Measurements from ENCODE around the gene DNAJB12.

The DNAJB12 gene

GRCh38 chr10:72335394-72336258 is 19.1 kb downstream of the DNAJB12 start:
- no peaks in the 10 kb centered on the region for H3K9me3 ChIP-seq (replicated peaks; ENCODE audit: insufficient read depth, low read length)
- H4K20me1 ChIP-seq (ENCODE audit: insufficient read depth, low read length), result no peaks in the 10 kb centered on the region
- H3K27ac ChIP-seq (ENCODE audit: low read length), result peak overlapping the region; percentile 90
- peaks cover 35% of the 10 kb centered on the region for H3K4me1 ChIP-seq (ENCODE audit: low read length)
- peaks cover 3% of the 10 kb centered on the region; the same call in 1 of the 2 replicates for H3K79me2 ChIP-seq (ENCODE audit: low read length)
- peak overlapping the region; percentile 63 for H3K4me2 ChIP-seq (ENCODE audit: low read depth, low read length)
- H3K9ac ChIP-seq (ENCODE audit: low read length), result peak overlapping the region; percentile 75
- H3K27me3 ChIP-seq (replicated peaks; ENCODE audit: insufficient read depth, low read length), result no peaks in the 10 kb centered on the region
- H3K9me2 ChIP-seq (replicated peaks; ENCODE audit: insufficient read depth, low read length), result no peaks in the 10 kb centered on the region
- H3F3A ChIP-seq (ENCODE audit: insufficient read depth, low read length), result peaks cover 18% of the 10 kb centered on the region
- no peak for TF ChIP-seq EZH2 (optimal IDR thresholded peaks at IDR 0.05; ENCODE audit: low read depth, low read length)
- TF ChIP-seq EZH2phosphoT487 (IDR thresholded peaks at IDR 0.05; ENCODE audit: low read length), result no peak
- peak; percentile 13 for TF ChIP-seq CTCF (IDR thresholded peaks at IDR 0.05; ENCODE audit: low read length)
- 0 out of 2 replicates have a peak overlapping the region, but pooled peaks have one; percentile 26 for H2AFZ ChIP-seq (ENCODE audit: low read length)
- H3K4me3 ChIP-seq (ENCODE audit: low read length), result peak overlapping the region; percentile 35; the same call in 1 of the 2 replicates
- peak; percentile 89 for DNase-seq
- H3K36me3 ChIP-seq (replicated peaks; ENCODE audit: insufficient read depth, low read length), result no peaks in the 10 kb centered on the region; the same call in none of the 2 replicates

- Histone ChIP-seq H3K27me3 (replicated peaks; ENCODE audit: insufficient read depth, low read length) (no peaks in the 10 kb centered on the region), H3K9me3 (replicated peaks; ENCODE audit: insufficient read depth, low read length) (no peaks in the 10 kb centered on the region), H3K4me1 (ENCODE audit: low read length) (peaks cover 32% of the 10 kb centered on the region), H2AFZ (ENCODE audit: low read length) (peak overlapping the region; percentile 26; the same call in 1 of the 2 replicates), H3K79me2 (ENCODE audit: low read length) (peaks cover 3% of the 10 kb centered on the region; the same call in 1 of the 2 replicates), H3K4me2 (ENCODE audit: low read depth, low read length) (peak overlapping the region; percentile 77), H3K36me3 (replicated peaks; ENCODE audit: insufficient read depth, low read length) (no peaks in the 10 kb centered on the region; the same call in 1 of the 2 replicates), H3K9ac (ENCODE audit: low read length) (peak overlapping the region; percentile 75), H3K27ac (ENCODE audit: low read length) (peak overlapping the region; percentile 90), H3K4me3 (ENCODE audit: low read length) (peak overlapping the region; percentile 35; the same call in 1 of the 2 replicates), H3F3A (ENCODE audit: insufficient read depth, low read length) (peaks cover 18% of the 10 kb centered on the region), H4K20me1 (ENCODE audit: insufficient read depth, low read length) (no peaks in the 10 kb centered on the region), H3K9me2 (replicated peaks; ENCODE audit: insufficient read depth, low read length) (no peaks in the 10 kb centered on the region)
- peak; percentile 98 for DNase-seq
- TF ChIP-seq EZH2 (optimal IDR thresholded peaks at IDR 0.05; ENCODE audit: low read depth, low read length) (no peak), EZH2phosphoT487 (IDR thresholded peaks at IDR 0.05; ENCODE audit: low read length) (no peak), CTCF (IDR thresholded peaks at IDR 0.05; ENCODE audit: low read length) (peak; percentile 55)
These were observed 19.8 kb downstream of the DNAJB12 start for GRCh38 chr10:72334825-72335393.

- Histone ChIP-seq H3K9ac (ENCODE audit: low read length) (peak overlapping the region; percentile 55), H2AFZ (ENCODE audit: low read length) (peak overlapping the region; percentile 9; the same call in 1 of the 2 replicates), H3K4me3 (ENCODE audit: low read length) (no peak overlapping the region), H3K27me3 (replicated peaks; ENCODE audit: insufficient read depth, low read length) (no peaks in the 10 kb centered on the region), H3K9me3 (replicated peaks; ENCODE audit: insufficient read depth, low read length) (no peaks in the 10 kb centered on the region), H3K4me2 (ENCODE audit: low read depth, low read length) (peak overlapping the region; percentile 77; the same call in 1 of the 2 replicates), H3F3A (ENCODE audit: insufficient read depth, low read length) (peaks cover 18% of the 10 kb centered on the region), H3K4me1 (ENCODE audit: low read length) (peaks cover 32% of the 10 kb centered on the region), H3K9me2 (replicated peaks; ENCODE audit: insufficient read depth, low read length) (no peaks in the 10 kb centered on the region), H3K27ac (ENCODE audit: low read length) (peak overlapping the region; percentile 90), H4K20me1 (ENCODE audit: insufficient read depth, low read length) (no peaks in the 10 kb centered on the region), H3K36me3 (replicated peaks; ENCODE audit: insufficient read depth, low read length) (no peaks in the 10 kb centered on the region; the same call in 1 of the 2 replicates), H3K79me2 (ENCODE audit: low read length) (peaks cover 3% of the 10 kb centered on the region; the same call in 1 of the 2 replicates)
- no peak for DNase-seq
- TF ChIP-seq EZH2phosphoT487 (IDR thresholded peaks at IDR 0.05; ENCODE audit: low read length) (no peak), CTCF (IDR thresholded peaks at IDR 0.05; ENCODE audit: low read length) (no peak), EZH2 (optimal IDR thresholded peaks at IDR 0.05; ENCODE audit: low read depth, low read length) (no peak)
These were observed 20.4 kb downstream of the DNAJB12 start for GRCh38 chr10:72334196-72334824.

Data from MM.1S (cell line).